HepG2 (cell line): ENCODE results near the gene CAMKK1. TPM values are rescaled to one million over a fixed set of nuclear protein-coding genes. Genes with fewer than 3 reads are reported as not detected.

ENCODE experiments used
- ARNT2 ChIP-seq: sonication (generic); formaldehyde crosslinking; IDR thresholded peaks from 2 replicates; pipeline ENCODE4 v1.8.0; 2022; ENCODE audit warnings: mild to moderate bottlenecking, low read depth, missing genetic modification reagents, moderate library complexity
- FOXP1 ChIP-seq, 2 experiments: fragments of 450-650 bp in 1 of 2; IDR thresholded peaks; 2 replicates each; pipeline ENCODE4 v1.6.1; 2017 to 2018; ENCODE audit warnings: antibody characterized with exemption in 1 of 2
- KDM5B ChIP-seq: sonication (generic); formaldehyde crosslinking; IDR thresholded peaks from 2 replicates; pipeline ENCODE4 v1.4.0; 2020; ENCODE audit warnings: missing genetic modification reagents, mild to moderate bottlenecking, borderline replicate concordance
- MBNL3 ChIP-seq: fragments of 250-450 bp; sonication (Bioruptor Pico); conservative IDR thresholded peaks from 2 replicates; pipeline ENCODE4 v1.8.0; 2022; ENCODE audit warnings: mild to moderate bottlenecking, inconsistent platforms
- MTA3 ChIP-seq: sonication (generic); formaldehyde crosslinking; IDR thresholded peaks from 2 replicates; pipeline ENCODE4 v1.4.0; 2020; ENCODE audit warnings: missing genetic modification reagents
- RFXANK ChIP-seq: IDR thresholded peaks from 2 replicates; pipeline ENCODE4 v1.6.1; 2016
- YY1 ChIP-seq: IDR thresholded peaks from 2 replicates; pipeline ENCODE4 v1.6.1; 2011; ENCODE audit warnings: low read length, low read depth, moderate library complexity, mild to moderate bottlenecking; ENCODE audit not compliant: insufficient read depth, insufficient replicate concordance
- ZKSCAN5 ChIP-seq: sonication (generic); formaldehyde crosslinking; IDR thresholded peaks from 2 replicates; pipeline ENCODE4 v1.5.1; 2020; ENCODE audit warnings: mild to moderate bottlenecking, missing genetic modification reagents
- ZNF552 ChIP-seq: sonication (generic); formaldehyde crosslinking; IDR thresholded peaks from 2 replicates; pipeline ENCODE4 v1.9.0; 2022; ENCODE audit warnings: missing genetic modification reagents, mild to moderate bottlenecking, borderline replicate concordance
- ZSCAN22 ChIP-seq: sonication (generic); formaldehyde crosslinking; IDR thresholded peaks from 2 replicates; pipeline ENCODE4 v1.4.0; 2020; ENCODE audit warnings: mild to moderate bottlenecking, missing genetic modification reagents
- polyA plus RNA-seq, 8 experiments: library from polyadenylated mRNA; depleted of rRNA in 3 of 8; stranded (reverse) in 7 of 8; unstranded in 1 of 8; fragments of >200 nt; fragmentation: Illumina TruSeq in 4 of 8; extraction: Trizol in 4 of 8; gene quantifications; 2 replicates each; pipeline versions ENCODE4 v1.2.1 to v1.2.3, GENCODE V29; 2011 to 2016; ENCODE audit warnings: low read depth in 4 of 8, missing spikeins in 1 of 8, mixed read lengths in 1 of 8; ENCODE audit not compliant: insufficient read depth in 1 of 8
- total RNA-seq, 5 experiments: library from RNA; depleted of rRNA; stranded (reverse); fragments of >200 nt; fragmentation: Illumina TruSeq; extraction: Trizol; gene quantifications; 2 replicates each; pipeline ENCODE4 v1.2.3, GENCODE V29; 2016; ENCODE audit warnings: low read depth in 1 of 5
- TF ChIP-seq, protein P1 (sequence below): sonication (generic); formaldehyde crosslinking; IDR thresholded peaks from 2 replicates; pipeline ENCODE4 v1.4.0; 2020; ENCODE audit warnings: mild to moderate bottlenecking, missing genetic modification reagents, borderline replicate concordance
- TF ChIP-seq, protein P2 (sequence below): sonication (generic); formaldehyde crosslinking; IDR thresholded peaks from 2 replicates; pipeline ENCODE4 v1.5.0; 2020; ENCODE audit warnings: missing genetic modification reagents
- TF ChIP-seq, protein P3 (sequence below): sonication (generic); formaldehyde crosslinking; IDR thresholded peaks from 2 replicates; pipeline ENCODE4 v1.4.0; 2020; ENCODE audit warnings: missing genetic modification reagents, borderline replicate concordance
- TF ChIP-seq, protein P4 (sequence below): sonication (generic); formaldehyde crosslinking; IDR thresholded peaks from 2 replicates; pipeline ENCODE4 v1.8.0; 2022; ENCODE audit warnings: mild to moderate bottlenecking, missing genetic modification reagents
- TF ChIP-seq, protein P5 (sequence below): IDR thresholded peaks from 2 replicates; pipeline ENCODE4 v1.4.0; 2020; ENCODE audit warnings: mild to moderate bottlenecking, missing genetic modification reagents

Gene CAMKK1
- total and polyA plus RNA-seq, 2 of the 13 experiments (the other 11 are each of a cell fraction or from before 2014, with no cell fraction given): 1.5 to 1.6 TPM

DNA sequence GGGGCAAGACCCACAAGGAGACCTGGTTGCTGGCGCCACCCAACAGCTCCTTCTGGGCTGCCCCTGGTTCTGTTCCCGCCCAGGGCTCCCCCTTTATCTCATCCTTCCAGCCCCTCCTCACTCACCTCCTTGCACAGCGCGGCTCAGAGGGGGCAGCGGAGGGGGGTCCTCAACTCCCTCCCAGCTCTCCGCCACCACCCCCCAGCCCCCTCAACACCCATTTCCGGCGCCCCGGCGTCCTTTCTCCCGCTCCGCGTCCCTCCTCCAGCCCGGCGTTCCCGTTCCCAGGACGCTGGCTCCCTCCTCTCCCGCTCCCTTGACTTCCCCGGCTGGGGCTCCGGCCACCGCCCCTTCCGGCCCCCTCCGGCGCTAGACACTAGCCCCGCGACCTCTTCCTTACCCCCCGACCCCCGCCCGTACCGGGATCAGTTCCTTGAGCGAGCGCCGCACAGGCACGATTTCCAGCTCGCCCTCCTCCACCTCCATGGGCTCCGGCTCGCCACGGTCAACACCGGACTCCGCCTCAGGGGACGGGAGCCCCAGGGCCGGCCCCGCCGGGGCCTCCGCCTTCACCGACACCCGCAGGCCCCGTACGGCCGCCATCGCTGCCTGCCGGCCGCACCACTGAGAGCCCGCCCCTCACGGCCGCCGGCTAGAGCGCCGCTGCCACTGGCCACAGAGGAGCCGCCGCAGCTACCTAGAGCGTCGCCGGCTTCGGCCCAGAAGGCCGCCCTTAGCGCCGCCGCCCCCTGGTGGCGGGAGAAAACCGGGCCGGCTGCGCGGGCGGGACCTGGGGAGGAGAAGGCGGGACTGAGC is 47.0 kb downstream of the CAMKK1 start, which contains the start of gene NCBP3 (continued):
- TF ChIP-seq, protein P1, sequence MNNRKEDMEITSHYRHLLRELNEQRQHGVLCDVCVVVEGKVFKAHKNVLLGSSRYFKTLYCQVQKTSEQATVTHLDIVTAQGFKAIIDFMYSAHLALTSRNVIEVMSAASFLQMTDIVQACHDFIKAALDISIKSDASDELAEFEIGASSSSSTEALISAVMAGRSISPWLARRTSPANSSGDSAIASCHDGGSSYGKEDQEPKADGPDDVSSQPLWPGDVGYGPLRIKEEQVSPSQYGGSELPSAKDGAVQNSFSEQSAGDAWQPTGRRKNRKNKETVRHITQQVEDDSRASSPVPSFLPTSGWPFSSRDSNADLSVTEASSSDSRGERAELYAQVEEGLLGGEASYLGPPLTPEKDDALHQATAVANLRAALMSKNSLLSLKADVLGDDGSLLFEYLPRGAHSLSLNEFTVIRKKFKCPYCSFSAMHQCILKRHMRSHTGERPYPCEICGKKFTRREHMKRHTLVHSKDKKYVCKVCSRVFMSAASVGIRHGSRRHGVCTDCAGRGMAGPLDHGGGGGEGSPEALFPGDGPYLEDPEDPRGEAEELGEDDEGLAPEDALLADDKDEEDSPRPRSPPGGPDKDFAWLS (CRISPR knock-in tag): 0 out of 2 replicates have a peak, but pooled peaks have one; percentile 47
- TF ChIP-seq, protein P2, sequence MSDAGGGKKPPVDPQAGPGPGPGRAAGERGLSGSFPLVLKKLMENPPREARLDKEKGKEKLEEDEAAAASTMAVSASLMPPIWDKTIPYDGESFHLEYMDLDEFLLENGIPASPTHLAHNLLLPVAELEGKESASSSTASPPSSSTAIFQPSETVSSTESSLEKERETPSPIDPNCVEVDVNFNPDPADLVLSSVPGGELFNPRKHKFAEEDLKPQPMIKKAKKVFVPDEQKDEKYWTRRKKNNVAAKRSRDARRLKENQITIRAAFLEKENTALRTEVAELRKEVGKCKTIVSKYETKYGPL: no peak
- no peak for TF ChIP-seq ZNF552 (CRISPR knock-in tag)
- TF ChIP-seq YY1: peak; percentile 94
- TF ChIP-seq RFXANK (CRISPR knock-in tag): no peak; the same call in 1 of the 2 replicates
- TF ChIP-seq KDM5B (CRISPR knock-in tag): peak; percentile 92
- TF ChIP-seq, protein P3, sequence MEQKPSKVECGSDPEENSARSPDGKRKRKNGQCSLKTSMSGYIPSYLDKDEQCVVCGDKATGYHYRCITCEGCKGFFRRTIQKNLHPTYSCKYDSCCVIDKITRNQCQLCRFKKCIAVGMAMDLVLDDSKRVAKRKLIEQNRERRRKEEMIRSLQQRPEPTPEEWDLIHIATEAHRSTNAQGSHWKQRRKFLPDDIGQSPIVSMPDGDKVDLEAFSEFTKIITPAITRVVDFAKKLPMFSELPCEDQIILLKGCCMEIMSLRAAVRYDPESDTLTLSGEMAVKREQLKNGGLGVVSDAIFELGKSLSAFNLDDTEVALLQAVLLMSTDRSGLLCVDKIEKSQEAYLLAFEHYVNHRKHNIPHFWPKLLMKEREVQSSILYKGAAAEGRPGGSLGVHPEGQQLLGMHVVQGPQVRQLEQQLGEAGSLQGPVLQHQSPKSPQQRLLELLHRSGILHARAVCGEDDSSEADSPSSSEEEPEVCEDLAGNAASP (CRISPR knock-in tag): peak; percentile 29; the same call in 1 of the 2 replicates
- no peak for TF ChIP-seq ZSCAN22
- no peak for TF ChIP-seq MTA3 (CRISPR knock-in tag)
- peak; percentile 93 for TF ChIP-seq ARNT2 (CRISPR knock-in tag)
- TF ChIP-seq, protein P4, sequence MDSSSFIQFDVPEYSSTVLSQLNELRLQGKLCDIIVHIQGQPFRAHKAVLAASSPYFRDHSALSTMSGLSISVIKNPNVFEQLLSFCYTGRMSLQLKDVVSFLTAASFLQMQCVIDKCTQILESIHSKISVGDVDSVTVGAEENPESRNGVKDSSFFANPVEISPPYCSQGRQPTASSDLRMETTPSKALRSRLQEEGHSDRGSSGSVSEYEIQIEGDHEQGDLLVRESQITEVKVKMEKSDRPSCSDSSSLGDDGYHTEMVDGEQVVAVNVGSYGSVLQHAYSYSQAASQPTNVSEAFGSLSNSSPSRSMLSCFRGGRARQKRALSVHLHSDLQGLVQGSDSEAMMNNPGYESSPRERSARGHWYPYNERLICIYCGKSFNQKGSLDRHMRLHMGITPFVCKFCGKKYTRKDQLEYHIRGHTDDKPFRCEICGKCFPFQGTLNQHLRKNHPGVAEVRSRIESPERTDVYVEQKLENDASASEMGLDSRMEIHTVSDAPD (CRISPR knock-in tag): 0 out of 2 replicates have a peak, but pooled peaks have one; percentile 19
- TF ChIP-seq, protein P5, sequence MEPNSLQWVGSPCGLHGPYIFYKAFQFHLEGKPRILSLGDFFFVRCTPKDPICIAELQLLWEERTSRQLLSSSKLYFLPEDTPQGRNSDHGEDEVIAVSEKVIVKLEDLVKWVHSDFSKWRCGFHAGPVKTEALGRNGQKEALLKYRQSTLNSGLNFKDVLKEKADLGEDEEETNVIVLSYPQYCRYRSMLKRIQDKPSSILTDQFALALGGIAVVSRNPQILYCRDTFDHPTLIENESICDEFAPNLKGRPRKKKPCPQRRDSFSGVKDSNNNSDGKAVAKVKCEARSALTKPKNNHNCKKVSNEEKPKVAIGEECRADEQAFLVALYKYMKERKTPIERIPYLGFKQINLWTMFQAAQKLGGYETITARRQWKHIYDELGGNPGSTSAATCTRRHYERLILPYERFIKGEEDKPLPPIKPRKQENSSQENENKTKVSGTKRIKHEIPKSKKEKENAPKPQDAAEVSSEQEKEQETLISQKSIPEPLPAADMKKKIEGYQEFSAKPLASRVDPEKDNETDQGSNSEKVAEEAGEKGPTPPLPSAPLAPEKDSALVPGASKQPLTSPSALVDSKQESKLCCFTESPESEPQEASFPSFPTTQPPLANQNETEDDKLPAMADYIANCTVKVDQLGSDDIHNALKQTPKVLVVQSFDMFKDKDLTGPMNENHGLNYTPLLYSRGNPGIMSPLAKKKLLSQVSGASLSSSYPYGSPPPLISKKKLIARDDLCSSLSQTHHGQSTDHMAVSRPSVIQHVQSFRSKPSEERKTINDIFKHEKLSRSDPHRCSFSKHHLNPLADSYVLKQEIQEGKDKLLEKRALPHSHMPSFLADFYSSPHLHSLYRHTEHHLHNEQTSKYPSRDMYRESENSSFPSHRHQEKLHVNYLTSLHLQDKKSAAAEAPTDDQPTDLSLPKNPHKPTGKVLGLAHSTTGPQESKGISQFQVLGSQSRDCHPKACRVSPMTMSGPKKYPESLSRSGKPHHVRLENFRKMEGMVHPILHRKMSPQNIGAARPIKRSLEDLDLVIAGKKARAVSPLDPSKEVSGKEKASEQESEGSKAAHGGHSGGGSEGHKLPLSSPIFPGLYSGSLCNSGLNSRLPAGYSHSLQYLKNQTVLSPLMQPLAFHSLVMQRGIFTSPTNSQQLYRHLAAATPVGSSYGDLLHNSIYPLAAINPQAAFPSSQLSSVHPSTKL (CRISPR knock-in tag): 0 out of 2 replicates have a peak, but pooled peaks have one; percentile 46
- TF ChIP-seq MBNL3: no peak
- no peak for TF ChIP-seq ZKSCAN5 (CRISPR knock-in tag)
- TF ChIP-seq FOXP1 (IDR thresholded peaks at IDR 0.05): no peak
- TF ChIP-seq FOXP1 (CRISPR knock-in tag; IDR thresholded peaks at IDR 0.05): no peak
